Keratinocyte (primary cell): ENCODE data around the gene HS3ST6. TPM values are rescaled to one million over a fixed set of nuclear protein-coding genes. Genes with fewer than 3 reads are reported as not detected.
A peak's percentile ranks its signal among the peaks of the same experiment; 100 is the strongest.

ENCODE experiments used
- DNase-seq: peaks from one replicate; pipeline ENCODE4 v3.0.0-alpha.2; 2011; ENCODE audit warnings: low read depth, missing footprints, low spot score
- FAIRE-seq: peaks from 2 replicates; lab custom pipeline; 2011; peaks lifted over from hg19 to GRCh38; lab: Jason Lieb, UNC
- H2AFZ ChIP-seq: 2 replicates; pipeline ENCODE4 v1.6.0; 2012; ENCODE audit warnings: low read length, control low read depth, inconsistent platforms; ENCODE audit not compliant: control insufficient read depth
- H3K27ac ChIP-seq: 2 replicates; pipeline ENCODE4 v1.5.1; 2011; ENCODE audit warnings: low read length; ENCODE audit not compliant: control insufficient read depth, insufficient read depth
- H3K27me3 ChIP-seq: 3 replicates; pipeline ENCODE4 v1.6.0; 2011; ENCODE audit warnings: low read length; ENCODE audit not compliant: control insufficient read depth, insufficient read depth; ENCODE audit errors: extremely low read depth
- H3K36me3 ChIP-seq, 2 experiments: 2 replicates in 1 of 2; 3 replicates in 1 of 2; pipeline ENCODE4 v1.5.1; 2011; ENCODE audit warnings: low read length in 2 of 2, mild to moderate bottlenecking in 1 of 2; ENCODE audit not compliant: control insufficient read depth in 2 of 2, insufficient read depth in 2 of 2; ENCODE audit errors: extremely low read depth in 1 of 2
- H3K4me1 ChIP-seq: 3 replicates; pipeline ENCODE4 v1.5.1; 2011; ENCODE audit warnings: low read length; ENCODE audit not compliant: control insufficient read depth, insufficient read depth; ENCODE audit errors: extremely low read depth
- H3K4me2 ChIP-seq: 3 replicates; pipeline ENCODE4 v1.6.0; 2011; ENCODE audit warnings: low read depth, low read length; ENCODE audit not compliant: control insufficient read depth, insufficient read depth; ENCODE audit errors: extremely low read depth
- H3K4me3 ChIP-seq, 3 experiments: fragments of 200-600 bp in 1 of 3; sonication (generic) in 1 of 3; 2 replicates in 2 of 3; 3 replicates in 1 of 3; pipeline ENCODE4 v1.5.1; 2011 to 2016; ENCODE audit warnings: low read length in 3 of 3, mild to moderate bottlenecking in 3 of 3, control low read depth in 2 of 3, inconsistent platforms in 1 of 3, low read depth in 1 of 3, mixed read lengths in 1 of 3, mixed run types in 1 of 3, moderate library complexity in 1 of 3; ENCODE audit not compliant: control insufficient read depth in 2 of 3, insufficient read depth in 2 of 3; ENCODE audit errors: extremely low read depth in 1 of 3
- H3K79me2 ChIP-seq: 2 replicates; pipeline ENCODE4 v1.6.0; 2012; ENCODE audit warnings: low read length; ENCODE audit not compliant: control insufficient read depth, insufficient read depth
- H3K9ac ChIP-seq: 3 replicates; pipeline ENCODE4 v1.6.0; 2011; ENCODE audit warnings: low read length; ENCODE audit not compliant: control insufficient read depth, insufficient read depth; ENCODE audit errors: extremely low read depth
- H3K9me1 ChIP-seq: 3 replicates; pipeline ENCODE4 v1.6.0; 2011; ENCODE audit warnings: low read length; ENCODE audit not compliant: control insufficient read depth, insufficient read depth; ENCODE audit errors: extremely low read depth
- H3K9me3 ChIP-seq: 2 replicates; pipeline ENCODE4 v1.5.1; 2012; ENCODE audit warnings: low read depth, low read length; ENCODE audit not compliant: control insufficient read depth
- H4K20me1 ChIP-seq: 3 replicates; pipeline ENCODE4 v1.6.0; 2011; ENCODE audit warnings: low read length; ENCODE audit not compliant: control insufficient read depth, insufficient read depth; ENCODE audit errors: extremely low read depth
- EZH2 ChIP-seq: IDR thresholded peaks from one replicate; pipeline ENCODE4 v1.6.1; 2012; ENCODE audit warnings: inconsistent platforms, mild to moderate bottlenecking, low read length, moderate library complexity
- dilution Hi-C: fragments of 300-500 bp; cut with MboI; formaldehyde crosslinking; loops from one replicate; pipeline ENCODE4 v1.7.0; 2020; ENCODE audit warnings: low sequenced_read_pairs; ENCODE audit not compliant: extremely low pct_ligation_motif_present
- polyA plus RNA-seq, 5 experiments: library from polyadenylated mRNA; depleted of rRNA in 3 of 5; stranded (reverse) in 3 of 5; stranded (forward) in 1 of 5; unstranded in 1 of 5; fragments of >200 nt; gene quantifications; 1 replicate in 1 of 5; 2 replicates in 3 of 5; 3 replicates in 1 of 5; pipeline versions ENCODE4 v1.2.1 to v1.2.3, GENCODE V29; 2011 to 2012; ENCODE audit warnings: missing spikeins in 2 of 5, low read depth in 1 of 5, low replicate concordance in 1 of 5
- TF ChIP-seq, protein P1 (sequence below), 3 experiments: IDR thresholded peaks in 1 of 3; conservative IDR thresholded peaks in 1 of 3; optimal IDR thresholded peaks in 1 of 3; 2 replicates in 2 of 3; 3 replicates in 1 of 3; pipeline versions ENCODE3 to v1.5.1; 2011; ENCODE audit warnings: low read length in 3 of 3, mild to moderate bottlenecking in 3 of 3, moderate library complexity in 2 of 3, control low read depth in 1 of 3, inconsistent platforms in 1 of 3; ENCODE audit not compliant: insufficient read depth in 2 of 3; ENCODE audit errors: extremely low read depth in 1 of 3

The HS3ST6 gene
- polyA plus RNA-seq, 1 donor (not counting 4 experiments of a cell fraction or from before 2014, with no cell fraction given) = not detected

DNA sequence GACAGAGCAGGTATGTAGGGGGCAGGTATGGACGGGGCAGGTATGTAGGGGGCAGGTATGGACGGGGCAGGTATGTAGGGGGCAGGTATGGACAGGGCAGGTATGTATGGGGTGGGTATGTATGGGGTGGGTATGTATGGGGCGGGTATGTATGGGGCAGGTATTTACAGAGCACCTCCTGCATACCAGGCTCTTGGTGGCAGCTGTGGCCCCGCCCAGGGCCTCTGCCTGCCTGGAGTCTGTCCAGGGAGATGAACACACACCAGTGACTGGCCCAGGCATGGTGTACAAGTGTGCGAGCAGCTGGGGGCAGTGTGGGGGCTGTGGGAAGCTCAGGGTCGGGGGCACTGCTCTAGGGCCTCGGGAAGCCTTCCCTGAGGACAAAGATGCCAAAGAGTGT, 31.8 kb upstream of the HS3ST6 start:
- peak overlapping the region; percentile 56 for H3K27ac ChIP-seq

DNA sequence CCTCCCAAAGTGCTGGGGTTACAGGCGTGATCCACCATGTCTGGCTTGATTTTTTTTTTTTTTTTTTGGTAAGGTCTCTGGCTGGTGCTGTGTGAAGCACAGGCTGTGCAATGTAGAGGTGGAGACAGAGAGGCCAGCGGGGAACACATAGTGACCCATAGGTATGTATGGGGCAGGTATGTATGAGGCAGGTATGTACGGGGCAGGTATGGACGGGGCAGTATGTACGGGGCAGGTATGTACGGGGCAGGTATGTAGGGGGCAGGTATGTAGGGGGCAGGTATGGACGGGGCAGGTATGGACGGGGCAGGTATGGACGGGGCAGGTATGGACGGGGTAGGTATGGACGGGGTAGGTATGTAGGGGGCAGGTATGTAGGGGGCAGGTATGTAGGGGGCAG, 31.3 kb upstream of the HS3ST6 start:
- no peaks in the 10 kb centered on the region for H3K9me3 ChIP-seq
- H3K9me1 ChIP-seq = no peaks in the 10 kb centered on the region
- dilution Hi-C loops = no loop called here
- DNase-seq (peak; percentile 99), FAIRE-seq (no peak)
- H3K4me2 ChIP-seq = no peak overlapping the region
- TF ChIP-seq, protein P1, sequence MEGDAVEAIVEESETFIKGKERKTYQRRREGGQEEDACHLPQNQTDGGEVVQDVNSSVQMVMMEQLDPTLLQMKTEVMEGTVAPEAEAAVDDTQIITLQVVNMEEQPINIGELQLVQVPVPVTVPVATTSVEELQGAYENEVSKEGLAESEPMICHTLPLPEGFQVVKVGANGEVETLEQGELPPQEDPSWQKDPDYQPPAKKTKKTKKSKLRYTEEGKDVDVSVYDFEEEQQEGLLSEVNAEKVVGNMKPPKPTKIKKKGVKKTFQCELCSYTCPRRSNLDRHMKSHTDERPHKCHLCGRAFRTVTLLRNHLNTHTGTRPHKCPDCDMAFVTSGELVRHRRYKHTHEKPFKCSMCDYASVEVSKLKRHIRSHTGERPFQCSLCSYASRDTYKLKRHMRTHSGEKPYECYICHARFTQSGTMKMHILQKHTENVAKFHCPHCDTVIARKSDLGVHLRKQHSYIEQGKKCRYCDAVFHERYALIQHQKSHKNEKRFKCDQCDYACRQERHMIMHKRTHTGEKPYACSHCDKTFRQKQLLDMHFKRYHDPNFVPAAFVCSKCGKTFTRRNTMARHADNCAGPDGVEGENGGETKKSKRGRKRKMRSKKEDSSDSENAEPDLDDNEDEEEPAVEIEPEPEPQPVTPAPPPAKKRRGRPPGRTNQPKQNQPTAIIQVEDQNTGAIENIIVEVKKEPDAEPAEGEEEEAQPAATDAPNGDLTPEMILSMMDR (optimal IDR thresholded peaks at IDR 0.05 in 1 of 3, IDR thresholded peaks at IDR 0.05 in 1 of 3, conservative IDR thresholded peaks at IDR 0.05 in 1 of 3; ENCODE audit: extremely low read depth in 1 of 3, insufficient read depth in 2 of 3, low read length in 3 of 3) = no peak
- TF ChIP-seq EZH2 = no peak
- H3K27me3 ChIP-seq = no peaks in the 10 kb centered on the region
- H3K9ac ChIP-seq = no peak overlapping the region
- no peak overlapping the region for H3K27ac ChIP-seq
- no peaks in the 10 kb centered on the region for H4K20me1 ChIP-seq
- H3K4me3 ChIP-seq = no peak overlapping the region
- H3K4me1 ChIP-seq = peaks cover 23% of the 10 kb centered on the region
- no peaks in the 10 kb centered on the region for H3K79me2 ChIP-seq
- no peak overlapping the region for H2AFZ ChIP-seq
- H3K36me3 ChIP-seq = no peaks in the 10 kb centered on the region

More for the DNA sequence above, 31.8 kb upstream of the HS3ST6 start:
- Histone ChIP-seq H3K9me1 (no peaks in the 10 kb centered on the region), H3K4me1 (peaks cover 23% of the 10 kb centered on the region), H3K4me3 (no peak overlapping the region), H3K27me3 (no peaks in the 10 kb centered on the region), H3K79me2 (no peaks in the 10 kb centered on the region), H4K20me1 (no peaks in the 10 kb centered on the region), H3K36me3 (no peaks in the 10 kb centered on the region), H3K9ac (peak overlapping the region; percentile 18), H3K9me3 (no peaks in the 10 kb centered on the region), H2AFZ (peak overlapping the region; percentile 52), H3K4me2 (peak overlapping the region; percentile 20)
- FAIRE-seq (peak; percentile 88), DNase-seq (peak; percentile 100)
- dilution Hi-C loops = no loop called here
- TF ChIP-seq, protein P1 (optimal IDR thresholded peaks at IDR 0.05 in 1 of 3, IDR thresholded peaks at IDR 0.05 in 1 of 3, conservative IDR thresholded peaks at IDR 0.05 in 1 of 3; ENCODE audit: extremely low read depth in 1 of 3, insufficient read depth in 2 of 3, low read length in 3 of 3) = peak in 2 of 3 experiments; percentile 46 to 56
- TF ChIP-seq EZH2 = no peak
